ENCODE measurements around the gene ARHGAP10.

DNA sequence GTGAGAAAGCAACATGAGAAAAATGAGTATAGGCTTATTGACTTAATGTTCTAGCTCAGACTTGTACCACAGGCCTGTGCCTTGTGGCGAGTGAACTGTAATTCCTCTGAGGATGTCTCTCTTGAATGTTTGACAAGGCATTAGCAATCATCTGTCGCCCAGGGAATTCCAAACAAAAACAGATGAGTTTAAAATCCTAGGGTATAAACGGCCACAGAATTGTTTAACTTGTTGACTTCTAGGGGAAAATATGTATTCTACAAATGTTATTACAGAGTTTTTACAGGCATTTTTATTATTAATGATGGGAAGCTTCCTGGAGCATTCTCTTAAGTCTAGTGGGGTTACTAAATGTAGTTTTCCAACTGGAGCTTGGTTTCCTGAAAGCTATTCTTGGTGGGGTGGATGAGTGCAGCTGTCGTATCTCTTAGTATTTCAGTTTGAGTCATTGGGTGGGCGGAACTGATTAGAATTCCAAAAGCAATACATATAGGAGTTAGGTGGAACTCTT is 40.6 kb downstream of the ARHGAP10 start:
- TF ChIP-seq, protein P1, sequence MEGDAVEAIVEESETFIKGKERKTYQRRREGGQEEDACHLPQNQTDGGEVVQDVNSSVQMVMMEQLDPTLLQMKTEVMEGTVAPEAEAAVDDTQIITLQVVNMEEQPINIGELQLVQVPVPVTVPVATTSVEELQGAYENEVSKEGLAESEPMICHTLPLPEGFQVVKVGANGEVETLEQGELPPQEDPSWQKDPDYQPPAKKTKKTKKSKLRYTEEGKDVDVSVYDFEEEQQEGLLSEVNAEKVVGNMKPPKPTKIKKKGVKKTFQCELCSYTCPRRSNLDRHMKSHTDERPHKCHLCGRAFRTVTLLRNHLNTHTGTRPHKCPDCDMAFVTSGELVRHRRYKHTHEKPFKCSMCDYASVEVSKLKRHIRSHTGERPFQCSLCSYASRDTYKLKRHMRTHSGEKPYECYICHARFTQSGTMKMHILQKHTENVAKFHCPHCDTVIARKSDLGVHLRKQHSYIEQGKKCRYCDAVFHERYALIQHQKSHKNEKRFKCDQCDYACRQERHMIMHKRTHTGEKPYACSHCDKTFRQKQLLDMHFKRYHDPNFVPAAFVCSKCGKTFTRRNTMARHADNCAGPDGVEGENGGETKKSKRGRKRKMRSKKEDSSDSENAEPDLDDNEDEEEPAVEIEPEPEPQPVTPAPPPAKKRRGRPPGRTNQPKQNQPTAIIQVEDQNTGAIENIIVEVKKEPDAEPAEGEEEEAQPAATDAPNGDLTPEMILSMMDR (IDR thresholded peaks at IDR 0.05), result no peak
- no peak for TF ChIP-seq POLR2A (IDR thresholded peaks at IDR 0.05)

Measured in testis (tissue), 2 donors.